Mesodermal cell (in vitro differentiated cells): ENCODE data around the gene ADAMTSL1.

Experiments used
- H3K27ac ChIP-seq: 2 replicates; pipeline ENCODE4 v1.7.0; 2013; ENCODE audit warnings: mild to moderate bottlenecking, low read depth, low read length, moderate library complexity; ENCODE audit not compliant: severe bottlenecking
- H3K36me3 ChIP-seq: 2 replicates; pipeline ENCODE4 v1.7.1; 2013; ENCODE audit warnings: mild to moderate bottlenecking, low read length, moderate library complexity; ENCODE audit not compliant: control insufficient read depth, insufficient read depth
- H3K4me1 ChIP-seq: one replicate; pipeline ENCODE4 v1.7.1; 2013; ENCODE audit warnings: mild to moderate bottlenecking, low read length; ENCODE audit not compliant: insufficient read depth, control insufficient read depth, poor library complexity, severe bottlenecking
- H3K4me3 ChIP-seq: 2 replicates; pipeline ENCODE4 v1.7.0; 2013; ENCODE audit warnings: low read length, control low read depth, mild to moderate bottlenecking; ENCODE audit not compliant: insufficient read depth, poor library complexity, severe bottlenecking; ENCODE audit errors: extremely low read depth
- H3K9me3 ChIP-seq: 2 replicates; pipeline ENCODE4 v1.7.1; 2013; ENCODE audit warnings: mild to moderate bottlenecking, low read length, moderate library complexity; ENCODE audit not compliant: control insufficient read depth
- WGBS, 2 experiments: methylation state at CpG; one replicate each; pipeline ENCODE4 v1.1.5; 2013; ENCODE audit warnings: missing lambda C conversion rate in 2 of 2; ENCODE audit not compliant: insufficient coverage in 2 of 2; 5-methylcytosine and 5-hydroxymethylcytosine counted together

ADAMTSL1 gene

DNA sequence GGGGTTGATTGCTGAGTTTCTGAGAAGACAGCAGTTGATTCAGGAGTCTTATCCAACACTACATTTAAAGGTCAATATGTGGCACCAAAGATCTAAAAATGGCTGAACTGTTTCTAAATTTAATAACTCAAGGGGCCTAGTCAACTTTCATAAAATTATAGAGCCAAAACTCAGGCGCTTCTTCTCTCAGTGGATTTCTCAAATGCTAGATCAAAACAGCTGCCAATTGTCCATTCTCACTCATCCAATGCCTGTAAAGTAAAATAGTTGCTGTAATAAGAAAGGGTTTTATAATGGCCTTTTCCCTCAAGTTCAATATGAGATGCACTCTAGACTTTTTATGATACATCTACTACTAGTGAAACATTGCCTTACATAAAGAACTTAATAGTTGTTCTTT is 26.5 kb downstream of the ADAMTSL1 start:
- Histone ChIP-seq H3K27ac (no peak overlapping the region), H3K36me3 (no peaks in the 10 kb centered on the region), H3K9me3 (no peaks in the 10 kb centered on the region), H3K4me1 (no peaks in the 10 kb centered on the region), H3K4me3 (no peak overlapping the region)
- 80% methylated on average over 1 of the region's 1 CpG; no CpG with 5 or more reads in 1 of the 2 experiments for WGBS, 2 experiments

DNA sequence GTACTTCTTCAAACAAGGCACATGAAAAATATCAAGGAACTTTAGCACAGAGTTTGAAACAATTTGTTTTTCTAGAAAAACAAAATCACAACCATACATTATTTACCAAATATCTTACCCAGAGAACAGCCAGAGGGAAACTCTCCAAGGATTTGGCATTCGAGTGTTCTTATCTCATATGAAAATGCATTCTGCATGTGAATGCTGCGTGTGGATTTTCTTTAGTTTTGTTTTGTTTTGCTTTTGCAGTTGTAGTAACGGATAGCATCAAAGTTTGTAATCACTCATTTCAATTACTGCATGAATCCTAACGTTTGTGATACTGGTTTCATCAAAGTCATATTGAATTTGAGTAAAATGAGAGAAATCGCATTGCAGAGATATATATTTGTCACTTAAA is 28.0 kb downstream of the ADAMTSL1 start:
- WGBS, 2 experiments, result no CpG with 5 or more reads among the region's 5 CpGs
- no peaks in the 10 kb centered on the region for H3K4me1 ChIP-seq
- H3K4me3 ChIP-seq, result no peak overlapping the region
- H3K9me3 ChIP-seq, result no peaks in the 10 kb centered on the region
- H3K27ac ChIP-seq, result no peak overlapping the region
- no peaks in the 10 kb centered on the region for H3K36me3 ChIP-seq

DNA sequence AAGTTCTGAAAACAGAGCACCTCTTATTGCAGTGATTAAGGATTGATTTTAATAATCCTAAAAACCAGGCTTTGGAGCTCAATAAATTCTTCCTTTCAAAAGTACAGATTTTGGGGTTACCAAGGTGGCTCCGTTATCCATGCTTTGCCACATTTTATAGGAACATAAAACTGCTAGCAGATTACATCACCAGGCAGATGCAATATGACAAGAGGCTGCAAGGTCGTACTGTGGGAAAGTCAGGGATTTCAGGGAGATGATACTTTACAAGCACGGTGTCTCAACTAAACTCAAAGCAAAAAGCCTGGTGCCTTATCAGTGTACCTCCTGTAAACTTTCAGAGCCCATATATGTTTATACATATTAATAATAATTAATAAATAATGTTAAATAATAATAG is 28.6 kb downstream of the ADAMTSL1 start:
- no peaks in the 10 kb centered on the region for H3K9me3 ChIP-seq
- 100% methylated on average over 1 of the region's 3 CpGs; no CpG with 5 or more reads in 1 of the 2 experiments for WGBS, 2 experiments
- H3K27ac ChIP-seq, result no peak overlapping the region
- no peak overlapping the region for H3K4me3 ChIP-seq
- H3K36me3 ChIP-seq, result no peaks in the 10 kb centered on the region
- no peaks in the 10 kb centered on the region for H3K4me1 ChIP-seq

DNA sequence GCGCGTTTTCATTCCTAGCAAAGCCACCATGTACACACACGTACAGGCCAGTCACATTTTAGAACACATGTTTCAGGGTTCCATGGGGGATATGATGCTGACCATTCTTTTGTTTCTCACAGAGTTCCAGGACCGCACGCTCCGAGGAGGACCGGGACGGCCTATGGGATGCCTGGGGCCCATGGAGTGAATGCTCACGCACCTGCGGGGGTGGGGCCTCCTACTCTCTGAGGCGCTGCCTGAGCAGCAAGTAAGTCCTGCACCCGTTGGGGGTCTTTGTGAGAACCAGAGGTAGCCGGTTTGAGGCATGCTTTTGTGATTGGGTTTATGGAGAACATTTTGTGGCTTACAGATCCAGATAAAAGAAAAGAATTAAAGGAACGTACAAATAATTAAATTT is 30.8 kb downstream of the ADAMTSL1 start:
- Histone ChIP-seq H3K36me3 (no peaks in the 10 kb centered on the region), H3K4me1 (no peaks in the 10 kb centered on the region), H3K4me3 (no peak overlapping the region), H3K27ac (no peak overlapping the region), H3K9me3 (no peaks in the 10 kb centered on the region)
- 59 to 70% methylated on average over 11 to 12 of the region's 14 CpGs for WGBS, 2 experiments

DNA sequence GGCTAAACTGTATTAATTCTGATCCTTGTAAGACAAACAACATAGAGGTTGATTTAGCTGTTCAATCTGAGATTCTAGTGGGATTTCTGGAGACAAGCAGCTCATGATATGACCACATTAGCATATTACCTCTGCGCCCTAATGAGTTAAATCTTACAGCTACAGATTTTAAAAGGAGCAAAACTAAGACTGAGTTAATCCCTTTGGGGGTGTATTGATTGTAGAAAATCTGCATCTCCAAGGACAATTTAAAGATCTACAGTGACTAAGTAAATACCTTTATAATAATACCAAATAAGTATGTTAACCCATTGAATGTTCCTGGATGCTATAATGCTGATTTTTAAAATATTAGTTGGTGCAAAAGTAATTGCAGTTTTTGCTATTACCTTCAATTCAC is 33.2 kb downstream of the ADAMTSL1 start:
- Histone ChIP-seq H3K9me3 (no peaks in the 10 kb centered on the region), H3K4me3 (no peak overlapping the region), H3K27ac (no peak overlapping the region), H3K36me3 (no peaks in the 10 kb centered on the region), H3K4me1 (no peaks in the 10 kb centered on the region)
- no CpG with 5 or more reads among the region's 1 CpG for WGBS, 2 experiments

DNA sequence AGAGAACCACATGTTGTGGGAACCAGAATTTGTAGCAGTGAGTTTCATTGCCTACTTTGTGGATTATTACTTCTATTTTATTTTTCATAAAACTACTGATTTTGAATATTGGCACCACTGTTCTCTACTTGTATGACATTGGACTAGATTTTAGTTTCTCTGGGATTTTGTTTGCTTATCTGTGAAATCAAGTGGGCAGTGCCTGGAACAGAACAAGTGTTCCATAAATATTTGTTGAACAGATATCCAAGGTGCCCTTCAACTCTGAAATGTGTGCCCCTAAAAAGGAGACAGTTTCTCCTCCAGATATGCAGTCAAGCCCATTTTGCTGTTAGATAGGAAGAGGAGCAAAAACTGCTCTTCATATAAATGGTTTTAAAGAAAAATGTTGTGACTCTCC is 42.6 kb downstream of the ADAMTSL1 start:
- Histone ChIP-seq H3K4me3 (no peak overlapping the region), H3K36me3 (no peaks in the 10 kb centered on the region), H3K27ac (no peak overlapping the region), H3K9me3 (no peaks in the 10 kb centered on the region), H3K4me1 (no peaks in the 10 kb centered on the region)

DNA sequence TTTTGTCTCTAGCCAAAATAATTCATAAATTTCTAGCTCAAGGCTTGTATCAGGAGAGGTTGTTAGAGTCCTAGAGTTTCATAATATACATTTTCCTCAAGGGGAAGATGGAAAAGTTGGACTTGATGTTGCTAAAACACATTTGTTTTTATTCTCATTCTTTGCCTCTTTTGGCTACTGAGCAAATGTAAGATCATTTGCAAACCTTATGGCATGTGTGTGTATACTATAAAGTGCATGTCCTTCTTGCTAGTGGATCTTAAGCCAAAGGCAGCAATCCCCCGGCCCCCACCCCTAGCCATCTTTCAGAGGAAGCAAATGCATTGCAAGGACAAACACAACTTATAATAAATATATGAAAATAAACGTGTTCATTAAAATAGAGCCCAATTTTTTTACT is 43.0 kb downstream of the ADAMTSL1 start:
- Histone ChIP-seq H3K27ac (no peak overlapping the region), H3K9me3 (no peaks in the 10 kb centered on the region), H3K4me1 (no peaks in the 10 kb centered on the region), H3K4me3 (no peak overlapping the region), H3K36me3 (no peaks in the 10 kb centered on the region)
- no CpG with 5 or more reads among the region's 2 CpGs for WGBS, 2 experiments

DNA sequence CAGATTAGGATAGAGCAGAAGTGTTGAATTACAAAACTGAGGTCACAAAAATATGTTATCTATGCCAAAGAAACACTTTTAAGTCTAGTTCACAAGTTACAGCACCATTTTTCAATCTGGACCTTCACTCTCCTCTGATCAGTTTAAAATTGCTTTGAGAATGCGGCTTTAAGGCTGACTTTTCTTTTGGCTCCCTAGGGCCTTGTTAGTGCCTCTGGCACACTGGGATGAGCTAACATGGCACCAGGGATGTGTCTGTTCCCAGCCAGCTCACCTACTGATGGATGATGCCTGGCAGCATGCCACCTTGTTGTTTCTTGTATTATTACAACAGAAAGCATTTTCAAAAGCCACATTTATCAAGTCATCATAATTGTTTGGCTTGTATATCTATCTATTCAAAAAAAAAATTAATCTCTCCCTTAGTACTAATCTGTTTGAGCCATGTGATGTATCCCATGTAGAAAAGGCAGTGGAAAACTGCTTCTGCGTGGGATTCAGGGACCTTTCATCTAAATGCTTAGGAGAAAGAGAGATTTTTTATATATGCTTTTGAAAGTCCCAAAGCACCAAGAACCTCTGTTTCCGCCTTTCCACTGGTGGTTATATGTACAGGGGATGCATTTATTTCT is 46.6 kb downstream of the ADAMTSL1 start:
- Histone ChIP-seq H3K36me3 (no peaks in the 10 kb centered on the region), H3K27ac (no peak overlapping the region), H3K9me3 (no peaks in the 10 kb centered on the region), H3K4me1 (no peaks in the 10 kb centered on the region), H3K4me3 (no peak overlapping the region)
- WGBS, 2 experiments, result 92 to 100% methylated on average over 2 to 3 of the region's 3 CpGs

DNA sequence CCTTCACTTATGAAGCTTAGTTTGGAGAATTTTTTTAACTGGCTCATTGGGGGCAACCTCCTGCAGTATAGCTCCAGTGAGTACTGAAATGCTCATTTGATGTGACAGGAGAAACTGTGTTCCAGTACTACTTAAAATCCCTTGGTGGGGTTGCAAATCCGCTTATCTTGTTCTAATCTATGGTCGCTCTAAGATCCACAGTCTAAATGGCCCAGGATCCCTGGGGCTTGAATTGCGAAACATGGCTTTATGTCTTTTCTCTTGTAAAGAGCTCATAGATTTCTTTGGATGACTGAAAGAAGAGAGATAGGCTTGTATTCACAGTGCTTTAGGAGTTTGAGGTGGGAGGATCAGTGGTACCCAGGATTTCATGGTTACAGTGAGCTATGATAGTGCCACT is 52.7 kb downstream of the ADAMTSL1 start:
- Histone ChIP-seq H3K9me3 (no peaks in the 10 kb centered on the region), H3K36me3 (no peaks in the 10 kb centered on the region), H3K4me3 (no peak overlapping the region), H3K4me1 (no peaks in the 10 kb centered on the region), H3K27ac (no peak overlapping the region)
- WGBS, 2 experiments, result 86 to 93% methylated on average over 2 to 3 of the region's 3 CpGs

DNA sequence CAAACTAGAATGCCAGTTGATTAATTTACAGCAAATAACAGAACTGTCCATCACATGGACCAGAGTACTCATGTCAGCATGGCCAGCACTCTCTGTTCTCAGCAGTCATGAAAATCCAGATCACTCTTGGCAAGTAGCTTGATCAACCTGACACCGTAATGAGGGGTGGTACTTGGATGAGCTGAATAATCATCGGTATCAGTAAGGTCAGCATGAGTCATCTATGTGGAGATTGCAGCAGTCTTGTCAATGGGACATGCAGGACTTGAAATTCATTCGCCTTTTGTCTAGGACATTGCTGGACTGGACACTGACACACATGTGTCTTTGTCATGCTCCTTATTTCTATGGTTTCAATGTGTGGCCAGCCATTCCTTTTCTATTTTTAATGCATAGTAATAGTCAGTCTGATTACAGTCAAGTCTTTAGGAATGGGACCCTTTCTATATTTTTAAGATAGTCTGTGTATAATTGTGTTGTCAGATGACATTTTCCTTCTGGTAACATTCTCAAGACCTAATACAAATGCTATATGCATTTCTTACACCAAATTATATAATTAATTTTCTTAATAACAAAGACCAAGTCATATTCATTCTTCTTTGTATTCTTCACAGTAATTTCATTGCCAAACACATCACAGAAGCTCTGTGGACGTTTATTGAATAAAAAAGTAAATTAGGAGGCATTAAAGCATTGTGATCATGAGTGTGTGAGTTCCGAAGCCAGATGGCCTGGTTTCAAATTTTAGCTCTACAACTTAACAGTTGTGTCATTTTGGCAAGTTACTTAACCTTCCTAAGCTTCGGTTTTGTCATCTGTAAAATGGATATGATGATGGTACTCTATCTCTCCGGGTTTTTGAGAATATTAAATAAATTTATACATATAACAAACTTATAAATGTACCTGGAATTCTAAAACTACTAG is 57.4 kb downstream of the ADAMTSL1 start:
- no peak overlapping the region for H3K27ac ChIP-seq
- peaks cover 24% of the 10 kb centered on the region for H3K9me3 ChIP-seq
- H3K4me1 ChIP-seq, result no peaks in the 10 kb centered on the region
- 95 to 100% methylated on average over 2 of the region's 7 CpGs for WGBS, 2 experiments
- H3K36me3 ChIP-seq, result no peaks in the 10 kb centered on the region
- no peak overlapping the region for H3K4me3 ChIP-seq

DNA sequence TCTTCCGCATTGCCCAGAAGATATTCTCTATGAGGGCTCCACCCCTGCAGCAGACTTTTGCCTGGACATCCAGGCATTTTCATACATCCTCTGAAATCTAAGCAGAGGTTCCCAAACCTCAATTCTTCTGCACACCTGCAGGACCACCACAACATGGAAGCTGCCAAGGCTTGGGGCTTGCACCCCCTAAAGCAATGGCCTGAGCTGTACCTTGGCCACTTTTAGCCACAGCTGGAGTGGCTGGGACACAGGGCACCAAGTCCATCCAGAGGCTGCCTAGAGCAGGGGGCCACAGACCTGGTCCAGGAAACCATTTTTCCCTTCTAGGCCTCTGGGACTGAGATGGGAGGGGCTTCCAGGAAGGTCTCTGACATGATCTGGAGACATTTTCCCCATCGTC is 60.7 kb downstream of the ADAMTSL1 start:
- Histone ChIP-seq H3K36me3 (no peaks in the 10 kb centered on the region), H3K4me3 (no peak overlapping the region), H3K9me3 (peaks cover 24% of the 10 kb centered on the region), H3K27ac (no peak overlapping the region), H3K4me1 (no peaks in the 10 kb centered on the region)
- 85 to 89% methylated on average over 1 to 2 of the region's 2 CpGs for WGBS, 2 experiments
